Thoracic aorta (tissue), 2 donors: ENCODE results near the gene DECR2. TPM values are rescaled to one million over a fixed set of nuclear protein-coding genes. Genes with fewer than 3 reads are reported as not detected.
A peak's percentile ranks its signal among the peaks of the same experiment; 100 is the strongest.

ENCODE experiments used
- ATAC-seq: fragments of 150-250 bp; one replicate; pipeline ENCODE4 v1.8.0; 2017; ENCODE audit warnings: low read depth; ENCODE audit not compliant: insufficient number of reproducible peaks, low FRiP score
- DNase-seq: peaks from one replicate; pipeline ENCODE4 v3.0.0-alpha.2; 2020; ENCODE audit warnings: low spot score
- H3K27ac ChIP-seq, 2 donors: fragments of 200-600 bp; sonication (generic); 1 replicate in 1 of 2; 2 replicates in 1 of 2; pipeline ENCODE4 v1.5.1; 2016; ENCODE audit warnings: mild to moderate bottlenecking in 2 of 2, moderate library complexity in 2 of 2
- H3K27me3 ChIP-seq: fragments of 200-600 bp; sonication (generic); replicated peaks from 2 replicates; pipeline ENCODE4 v1.6.0; 2016; ENCODE audit warnings: mild to moderate bottlenecking; ENCODE audit not compliant: insufficient read depth
- H3K36me3 ChIP-seq: fragments of 200-600 bp; sonication (generic); one replicate; pipeline ENCODE4 v1.5.1; 2016
- H3K4me1 ChIP-seq, 2 donors: fragments of 200-600 bp; sonication (generic); 1 replicate in 1 of 2; 2 replicates in 1 of 2; pipeline versions ENCODE4 v1.5.1 to v1.6.0; 2016; ENCODE audit warnings: low read depth in 2 of 2, mild to moderate bottlenecking in 1 of 2; ENCODE audit not compliant: control insufficient read depth in 1 of 2
- H3K4me3 ChIP-seq: fragments of 200-600 bp; sonication (generic); 2 replicates; pipeline ENCODE4 v1.5.1; 2016; ENCODE audit warnings: mild to moderate bottlenecking
- H3K9me3 ChIP-seq: fragments of 200-600 bp; sonication (generic); 2 replicates; pipeline ENCODE4 v1.5.1; 2016
- total RNA-seq, 2 donors: library from RNA; depleted of rRNA; stranded (reverse); fragments of >200 nt; gene quantifications; one replicate each; pipeline versions ENCODE4 v1.1.0 to v1.2.3, GENCODE V29; 2016
- TF ChIP-seq, protein P1 (sequence below): fragments of 200-600 bp; sonication (generic); IDR thresholded peaks from one replicate; pipeline ENCODE4 v1.5.1; 2019; ENCODE audit warnings: antibody characterized with exemption

Gene DECR2
- total RNA-seq, 2 donors from 2014 or later: 24.1 to 25.6 TPM

DNA sequence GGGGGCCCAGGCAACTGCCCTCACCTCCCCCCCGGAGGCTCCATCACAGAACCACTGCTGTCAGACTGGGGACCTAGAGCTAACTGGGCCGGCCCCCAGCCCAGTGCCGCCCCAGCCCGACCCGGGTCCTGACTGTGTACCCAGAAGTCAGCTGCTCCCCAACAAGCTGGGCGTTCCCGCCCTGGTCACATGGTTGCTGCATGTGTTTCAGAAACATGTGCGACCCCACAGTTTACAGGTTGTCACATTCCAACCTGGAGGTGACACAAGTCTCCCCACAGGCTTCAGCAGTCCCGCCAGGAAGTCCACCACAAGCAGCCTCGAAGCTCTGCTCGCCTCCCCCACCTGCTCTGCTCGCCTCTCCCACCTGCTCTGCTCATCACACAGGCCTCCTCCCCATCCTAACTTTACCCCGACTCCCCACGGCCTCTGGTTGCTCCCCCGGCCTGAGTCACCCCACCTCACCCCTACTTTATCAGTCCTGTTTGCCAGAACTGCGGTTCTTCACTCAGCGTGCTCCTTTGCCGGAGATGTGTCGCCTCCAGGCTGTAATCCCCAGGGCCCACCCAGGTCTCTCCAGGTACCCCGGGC is 32.3 kb upstream of the DECR2 start:
- DNase-seq (no peak), ATAC-seq (no peak)
- Histone ChIP-seq H3K4me3 (peak overlapping the region; percentile 70), H3K27ac (no peak overlapping the region), H3K36me3 (peaks cover 38% of the 10 kb centered on the region), H3K27me3 (no peaks in the 10 kb centered on the region), H3K9me3 (no peaks in the 10 kb centered on the region), H3K4me1 (peaks cover 10 to 18% of the 10 kb centered on the region in 2 donors)
- TF ChIP-seq, protein P1, sequence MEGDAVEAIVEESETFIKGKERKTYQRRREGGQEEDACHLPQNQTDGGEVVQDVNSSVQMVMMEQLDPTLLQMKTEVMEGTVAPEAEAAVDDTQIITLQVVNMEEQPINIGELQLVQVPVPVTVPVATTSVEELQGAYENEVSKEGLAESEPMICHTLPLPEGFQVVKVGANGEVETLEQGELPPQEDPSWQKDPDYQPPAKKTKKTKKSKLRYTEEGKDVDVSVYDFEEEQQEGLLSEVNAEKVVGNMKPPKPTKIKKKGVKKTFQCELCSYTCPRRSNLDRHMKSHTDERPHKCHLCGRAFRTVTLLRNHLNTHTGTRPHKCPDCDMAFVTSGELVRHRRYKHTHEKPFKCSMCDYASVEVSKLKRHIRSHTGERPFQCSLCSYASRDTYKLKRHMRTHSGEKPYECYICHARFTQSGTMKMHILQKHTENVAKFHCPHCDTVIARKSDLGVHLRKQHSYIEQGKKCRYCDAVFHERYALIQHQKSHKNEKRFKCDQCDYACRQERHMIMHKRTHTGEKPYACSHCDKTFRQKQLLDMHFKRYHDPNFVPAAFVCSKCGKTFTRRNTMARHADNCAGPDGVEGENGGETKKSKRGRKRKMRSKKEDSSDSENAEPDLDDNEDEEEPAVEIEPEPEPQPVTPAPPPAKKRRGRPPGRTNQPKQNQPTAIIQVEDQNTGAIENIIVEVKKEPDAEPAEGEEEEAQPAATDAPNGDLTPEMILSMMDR: no peak

DNA sequence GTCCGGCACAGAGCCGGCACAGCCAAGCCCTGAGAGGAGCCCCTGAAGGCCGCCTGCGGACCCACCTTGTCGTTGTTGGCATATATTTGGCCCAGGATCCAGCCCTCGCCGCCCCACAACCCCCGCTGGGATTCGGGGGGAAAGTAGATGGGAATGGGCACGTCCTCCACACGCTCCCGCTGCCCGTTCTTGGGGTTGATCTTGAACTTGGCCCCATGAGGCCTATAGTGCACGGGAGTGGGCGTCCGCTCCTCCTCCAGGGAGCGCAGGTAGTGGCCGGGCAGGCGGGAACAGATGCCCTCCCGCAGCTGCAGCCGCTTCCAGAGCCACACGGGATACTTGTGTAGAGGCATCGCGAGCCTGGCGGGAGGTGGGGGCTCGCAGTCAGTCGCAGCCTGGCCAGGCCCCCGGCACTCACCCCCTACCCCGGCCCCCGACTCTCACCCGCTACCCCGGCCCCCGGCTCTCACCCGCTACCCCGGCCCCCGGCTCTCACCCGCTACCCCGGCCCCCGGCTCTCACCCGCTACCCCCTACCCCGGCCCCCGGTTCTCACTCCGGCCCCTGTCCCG is 31.7 kb upstream of the DECR2 start:
- H3K27ac ChIP-seq: no peak overlapping the region
- H3K9me3 ChIP-seq: no peaks in the 10 kb centered on the region
- peaks cover 43% of the 10 kb centered on the region for H3K36me3 ChIP-seq
- H3K4me3 ChIP-seq: peak overlapping the region; percentile 70
- ATAC-seq (peak; percentile 9), DNase-seq (no peak)
- no peaks in the 10 kb centered on the region for H3K27me3 ChIP-seq
- peaks cover 10 to 18% of the 10 kb centered on the region in 2 donors for H3K4me1 ChIP-seq
- TF ChIP-seq, protein P1: no peak

DNA sequence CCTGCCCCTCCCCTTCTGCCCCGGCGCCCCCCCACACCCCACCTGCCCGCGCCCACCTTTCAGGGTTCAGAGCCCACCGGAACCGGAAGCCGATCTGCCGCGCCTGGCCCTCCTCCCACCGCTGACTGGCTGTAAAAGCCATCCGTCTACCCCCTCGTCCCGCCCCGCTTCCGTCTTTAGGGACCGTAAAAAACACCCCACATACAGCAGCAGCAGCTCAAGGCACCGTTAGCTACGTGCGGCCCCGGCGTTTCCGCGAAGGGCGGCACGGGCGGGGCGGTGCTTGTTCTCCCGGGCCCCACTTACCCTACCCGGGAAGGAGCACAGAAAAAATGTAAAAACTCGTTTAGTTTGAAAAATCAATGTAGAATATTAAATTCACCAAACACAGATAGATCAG is 31.2 kb upstream of the DECR2 start, which contains the start of gene MRPL28:
Gene MRPL28, minus strand, starts transcription at position 96 of the 400 bp plus-strand sequence. CDS start 320 bp downstream, outside the sequence.
- Histone ChIP-seq H3K27me3 (no peaks in the 10 kb centered on the region), H3K4me1 (peaks cover 10 to 18% of the 10 kb centered on the region in 2 donors), H3K36me3 (peaks cover 47% of the 10 kb centered on the region), H3K9me3 (no peaks in the 10 kb centered on the region), H3K4me3 (peak within 1 kb of the TSS; percentile 70), H3K27ac (peak within 1 kb of the TSS in 1 of 2 donors; percentile 44)
- ATAC-seq (peak; percentile 92), DNase-seq (peak; percentile 78)
- TF ChIP-seq, protein P1: no peak

DNA sequence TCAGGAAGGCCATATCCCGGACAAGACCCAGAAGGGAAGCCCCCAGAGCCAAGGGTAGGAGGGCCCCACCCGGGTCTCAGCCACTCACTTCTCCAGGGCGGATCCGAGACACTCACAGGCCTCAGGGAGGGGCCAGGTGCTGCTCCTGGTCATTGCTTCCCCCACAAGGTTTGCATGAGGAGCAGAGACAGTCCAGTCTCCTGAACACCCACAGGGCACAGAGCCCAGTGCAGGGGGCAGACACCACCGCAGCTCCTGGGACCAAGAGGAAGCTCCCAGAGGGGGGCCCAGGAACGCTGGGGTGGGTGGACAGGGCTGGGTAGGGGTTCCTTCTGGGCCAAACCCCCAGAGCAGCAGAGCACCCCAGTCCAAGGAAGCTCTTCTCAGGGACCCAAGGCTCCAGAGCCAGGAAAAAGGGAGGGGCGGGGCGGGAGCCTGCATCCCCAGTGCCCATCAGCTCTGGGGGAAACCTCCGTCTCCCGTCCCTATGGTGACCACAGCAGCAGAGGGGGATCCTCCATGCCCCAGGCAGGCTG is 30.6 kb upstream of the DECR2 start:
- Histone ChIP-seq H3K4me1 (peaks cover 10 to 18% of the 10 kb centered on the region in 2 donors), H3K27ac (peak overlapping the region in 1 of 2 donors; percentile 44), H3K4me3 (peak overlapping the region; percentile 70), H3K9me3 (no peaks in the 10 kb centered on the region), H3K27me3 (no peaks in the 10 kb centered on the region), H3K36me3 (peaks cover 52% of the 10 kb centered on the region)
- ATAC-seq (no peak), DNase-seq (no peak)
- TF ChIP-seq, protein P1: no peak

DNA sequence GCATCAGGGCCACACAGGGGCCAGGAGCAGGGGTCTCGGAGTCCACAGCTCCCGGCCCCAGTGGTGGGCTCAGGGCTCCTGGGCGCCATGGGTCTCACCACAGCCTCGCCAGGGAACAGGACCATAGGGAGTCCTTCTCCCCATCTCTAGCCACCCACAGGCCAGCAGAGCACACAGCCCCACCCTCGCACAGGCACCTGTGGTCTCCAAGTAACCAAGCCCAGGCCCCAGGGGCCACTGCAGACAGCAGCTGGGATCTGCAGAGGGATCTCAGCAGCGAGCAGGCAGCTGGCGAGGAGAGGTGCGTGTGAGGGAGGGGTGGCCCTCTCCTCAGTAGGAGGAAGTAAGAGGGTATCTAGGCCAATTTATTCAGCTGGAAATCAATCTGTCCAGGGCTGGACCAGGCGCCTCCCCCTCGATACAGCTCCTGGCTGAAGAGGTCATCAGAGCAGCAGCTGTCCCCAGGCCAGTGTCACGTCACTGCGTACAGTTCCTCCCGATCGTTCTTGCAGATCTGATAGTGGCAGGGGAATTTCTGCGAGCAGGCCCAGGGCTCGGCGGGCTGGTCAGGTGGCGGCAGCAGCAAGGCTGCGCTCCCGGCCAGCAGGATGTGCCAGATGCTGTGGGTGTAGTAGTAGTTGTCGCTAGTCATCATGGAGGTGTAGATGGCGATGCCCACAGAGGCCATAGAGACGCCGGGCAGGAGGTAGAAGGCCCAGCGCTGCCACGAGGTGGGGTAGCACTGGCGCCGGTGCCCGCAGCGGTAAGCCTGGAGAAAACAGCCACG is 30.0 kb upstream of the DECR2 start:
- ATAC-seq (no peak), DNase-seq (no peak)
- Histone ChIP-seq H3K4me3 (no peak overlapping the region), H3K27me3 (no peaks in the 10 kb centered on the region), H3K4me1 (peaks cover 10 to 18% of the 10 kb centered on the region in 2 donors), H3K27ac (no peak overlapping the region), H3K36me3 (peaks cover 55% of the 10 kb centered on the region), H3K9me3 (no peaks in the 10 kb centered on the region)
- TF ChIP-seq, protein P1: no peak
